Measurements from ENCODE around the gene TNS1. TPM values are rescaled to one million over a fixed set of nuclear protein-coding genes. Genes with fewer than 3 reads are reported as not detected.

The TNS1 gene
- total RNA-seq, 1 donor from 2014 or later = 219 TPM

GRCh38 chr2:217789736-217790181, 213.0 kb downstream of the TNS1 start:
- Mint-ChIP-seq H3K9me3 (ENCODE audit: unreplicated experiment) (peaks cover 4% of the 10 kb centered on the region), H3K36me3 (ENCODE audit: low read depth, unreplicated experiment) (peaks cover 19% of the 10 kb centered on the region), H3K4me1 (ENCODE audit: low read depth, unreplicated experiment) (peaks cover 45% of the 10 kb centered on the region), H3K27ac (ENCODE audit: unreplicated experiment) (no peak overlapping the region), H3K4me3 (ENCODE audit: unreplicated experiment) (no peak overlapping the region), H3K27me3 (ENCODE audit: low read depth, unreplicated experiment) (peaks cover 2% of the 10 kb centered on the region)
- Histone ChIP-seq H3K27me3 (ENCODE audit: insufficient read depth, low read length) (no peaks in the 10 kb centered on the region), H3K79me2 (ENCODE audit: insufficient read depth, low read length) (no peaks in the 10 kb centered on the region), H2AFZ (ENCODE audit: low read depth, low read length) (no peak overlapping the region), H3K4me1 (ENCODE audit: insufficient read depth, low read length) (peaks cover 23% of the 10 kb centered on the region), H3K4me2 (ENCODE audit: low read length) (peak overlapping the region; percentile 56), H3K27ac (ENCODE audit: low read depth, low read length) (no peak overlapping the region), H4K20me1 (ENCODE audit: insufficient read depth, low read length) (peaks cover 23% of the 10 kb centered on the region), H3K9ac (ENCODE audit: low read length) (peak overlapping the region; percentile 29), H3K36me3 (ENCODE audit: insufficient read depth, low read length) (peaks cover 5% of the 10 kb centered on the region), H3K9me3 (ENCODE audit: insufficient read depth, low read depth, low read length) (no peaks in the 10 kb centered on the region), H3K4me3 (ENCODE audit: insufficient read depth, low read depth, low read length) (no peak overlapping the region)
- TF ChIP-seq EZH2 (IDR thresholded peaks at IDR 0.05; ENCODE audit: insufficient read depth, low read length) = no peak
- TF ChIP-seq, protein P1, sequence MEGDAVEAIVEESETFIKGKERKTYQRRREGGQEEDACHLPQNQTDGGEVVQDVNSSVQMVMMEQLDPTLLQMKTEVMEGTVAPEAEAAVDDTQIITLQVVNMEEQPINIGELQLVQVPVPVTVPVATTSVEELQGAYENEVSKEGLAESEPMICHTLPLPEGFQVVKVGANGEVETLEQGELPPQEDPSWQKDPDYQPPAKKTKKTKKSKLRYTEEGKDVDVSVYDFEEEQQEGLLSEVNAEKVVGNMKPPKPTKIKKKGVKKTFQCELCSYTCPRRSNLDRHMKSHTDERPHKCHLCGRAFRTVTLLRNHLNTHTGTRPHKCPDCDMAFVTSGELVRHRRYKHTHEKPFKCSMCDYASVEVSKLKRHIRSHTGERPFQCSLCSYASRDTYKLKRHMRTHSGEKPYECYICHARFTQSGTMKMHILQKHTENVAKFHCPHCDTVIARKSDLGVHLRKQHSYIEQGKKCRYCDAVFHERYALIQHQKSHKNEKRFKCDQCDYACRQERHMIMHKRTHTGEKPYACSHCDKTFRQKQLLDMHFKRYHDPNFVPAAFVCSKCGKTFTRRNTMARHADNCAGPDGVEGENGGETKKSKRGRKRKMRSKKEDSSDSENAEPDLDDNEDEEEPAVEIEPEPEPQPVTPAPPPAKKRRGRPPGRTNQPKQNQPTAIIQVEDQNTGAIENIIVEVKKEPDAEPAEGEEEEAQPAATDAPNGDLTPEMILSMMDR (IDR thresholded peaks at IDR 0.05; ENCODE audit: insufficient read depth, low read depth, low read length) = no peak
- FAIRE-seq (no peak), DNase-seq (ENCODE audit: low read depth) (no peak)

- H3K36me3 Mint-ChIP-seq (ENCODE audit: low read depth, unreplicated experiment) = peaks cover 21% of the 10 kb centered on the region
- Histone ChIP-seq H3K4me1 (ENCODE audit: insufficient read depth, low read length) (peaks cover 23% of the 10 kb centered on the region), H4K20me1 (ENCODE audit: insufficient read depth, low read length) (peaks cover 21% of the 10 kb centered on the region), H3K79me2 (ENCODE audit: insufficient read depth, low read length) (no peaks in the 10 kb centered on the region), H3K9ac (ENCODE audit: low read length) (no peak overlapping the region), H3K27me3 (ENCODE audit: insufficient read depth, low read length) (no peaks in the 10 kb centered on the region), H3K9me3 (ENCODE audit: insufficient read depth, low read depth, low read length) (no peaks in the 10 kb centered on the region), H3K36me3 (ENCODE audit: insufficient read depth, low read length) (peaks cover 5% of the 10 kb centered on the region), H3K4me3 (ENCODE audit: insufficient read depth, low read depth, low read length) (no peak overlapping the region), H3K4me2 (ENCODE audit: low read length) (no peak overlapping the region), H3K27ac (ENCODE audit: low read depth, low read length) (no peak overlapping the region), H2AFZ (ENCODE audit: low read depth, low read length) (no peak overlapping the region)
- H3K4me3 Mint-ChIP-seq (ENCODE audit: unreplicated experiment) = no peak overlapping the region
- DNase-seq (ENCODE audit: low read depth) (peak; percentile 33), FAIRE-seq (no peak)
- no peak for TF ChIP-seq EZH2 (IDR thresholded peaks at IDR 0.05; ENCODE audit: insufficient read depth, low read length)
- TF ChIP-seq, protein P1 (IDR thresholded peaks at IDR 0.05; ENCODE audit: insufficient read depth, low read depth, low read length) = peak; percentile 96
- H3K9me3 Mint-ChIP-seq (ENCODE audit: unreplicated experiment) = peaks cover 6% of the 10 kb centered on the region
- peaks cover 45% of the 10 kb centered on the region for H3K4me1 Mint-ChIP-seq (ENCODE audit: low read depth, unreplicated experiment)
- H3K27me3 Mint-ChIP-seq (ENCODE audit: low read depth, unreplicated experiment) = peaks cover 2% of the 10 kb centered on the region
- H3K27ac Mint-ChIP-seq (ENCODE audit: unreplicated experiment) = peak overlapping the region; percentile 47
Observed at GRCh38 chr2:217789003-217789735, 213.6 kb downstream of the TNS1 start.

DNA sequence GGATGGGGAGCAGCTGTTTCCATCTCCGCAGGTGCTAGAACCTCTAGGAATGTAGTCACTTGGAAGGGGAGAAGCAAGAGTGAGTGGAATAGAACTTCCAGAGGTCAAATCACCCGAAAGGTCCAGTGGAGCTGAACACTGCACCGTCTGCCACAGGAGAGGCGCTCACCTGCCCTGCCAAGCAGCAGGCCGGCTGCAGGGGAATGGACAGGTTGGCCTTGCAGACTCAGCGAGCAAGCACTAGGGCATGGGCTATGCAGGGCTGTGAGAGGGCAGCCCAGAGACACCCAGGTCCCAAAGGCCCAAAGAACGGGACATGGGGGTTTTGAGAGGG, 214.2 kb downstream of the TNS1 start:
- peaks cover 5% of the 10 kb centered on the region for H3K36me3 ChIP-seq (ENCODE audit: insufficient read depth, low read length)
- peaks cover 21% of the 10 kb centered on the region for H4K20me1 ChIP-seq (ENCODE audit: insufficient read depth, low read length)
- no peak overlapping the region for H2AFZ ChIP-seq (ENCODE audit: low read depth, low read length)
- H3K4me2 ChIP-seq (ENCODE audit: low read length) = no peak overlapping the region
- no peak overlapping the region for H3K27ac Mint-ChIP-seq (ENCODE audit: unreplicated experiment)
- TF ChIP-seq EZH2 (IDR thresholded peaks at IDR 0.05; ENCODE audit: insufficient read depth, low read length) = no peak
- TF ChIP-seq, protein P1 (IDR thresholded peaks at IDR 0.05; ENCODE audit: insufficient read depth, low read depth, low read length) = no peak
- no peaks in the 10 kb centered on the region for H3K79me2 ChIP-seq (ENCODE audit: insufficient read depth, low read length)
- H3K4me1 Mint-ChIP-seq (ENCODE audit: low read depth, unreplicated experiment) = peaks cover 42% of the 10 kb centered on the region
- peaks cover 2% of the 10 kb centered on the region for H3K27me3 Mint-ChIP-seq (ENCODE audit: low read depth, unreplicated experiment)
- H3K9me3 ChIP-seq (ENCODE audit: insufficient read depth, low read depth, low read length) = no peaks in the 10 kb centered on the region
- H3K4me1 ChIP-seq (ENCODE audit: insufficient read depth, low read length) = peaks cover 23% of the 10 kb centered on the region
- H3K27ac ChIP-seq (ENCODE audit: low read depth, low read length) = no peak overlapping the region
- DNase-seq (ENCODE audit: low read depth) = no peak
- peaks cover 23% of the 10 kb centered on the region for H3K36me3 Mint-ChIP-seq (ENCODE audit: low read depth, unreplicated experiment)
- no peak overlapping the region for H3K4me3 ChIP-seq (ENCODE audit: insufficient read depth, low read depth, low read length)
- no peaks in the 10 kb centered on the region for H3K27me3 ChIP-seq (ENCODE audit: insufficient read depth, low read length)
- H3K4me3 Mint-ChIP-seq (ENCODE audit: unreplicated experiment) = no peak overlapping the region
- H3K9me3 Mint-ChIP-seq (ENCODE audit: unreplicated experiment) = peaks cover 6% of the 10 kb centered on the region
- FAIRE-seq = no peak
- no peak overlapping the region for H3K9ac ChIP-seq (ENCODE audit: low read length)
